DND-41 (cell line): ENCODE measurements around the gene GPATCH2.

ENCODE experiments used
- CTCF ChIP-seq: IDR thresholded peaks from 2 replicates; pipeline ENCODE4 v1.5.1; 2012; ENCODE audit warnings: borderline replicate concordance, low read length, moderate library complexity, mild to moderate bottlenecking; ENCODE audit not compliant: poor library complexity, severe bottlenecking; ENCODE audit errors: extremely low read depth
- EZH2 ChIP-seq: IDR thresholded peaks from 3 replicates; pipeline ENCODE4 v1.6.1; 2012; ENCODE audit warnings: borderline replicate concordance, low read depth, mild to moderate bottlenecking, moderate library complexity, low read length, inconsistent platforms; ENCODE audit not compliant: severe bottlenecking

GRCh38 chr1:217564207-217564606 is 66.7 kb downstream of the GPATCH2 start:
- TF ChIP-seq CTCF (no peak), EZH2 (no peak)
